ENCODE measurements around the gene KYNU. TPM values are rescaled to one million over a fixed set of nuclear protein-coding genes. Genes with fewer than 3 reads are reported as not detected.

KYNU gene
- total and polyA plus RNA-seq, 9 of the 15 experiments (the other 6 are each of a cell fraction or from before 2014, with no cell fraction given) = 2.6 to 11.6 (median 7.2) TPM

- FAIRE-seq = no peak
- no peak for TF ChIP-seq ADNP (tag; IDR thresholded peaks at IDR 0.05)
- no peak for TF ChIP-seq TCFL5 (CRISPR knock-in tag; conservative IDR thresholded peaks at IDR 0.05)
- no peak for TF ChIP-seq CTBP1 (IDR thresholded peaks at IDR 0.05; ENCODE audit: borderline replicate concordance)
- no peak for TF ChIP-seq CBFA2T3 (IDR thresholded peaks at IDR 0.05)
- no peak for TF ChIP-seq ZEB2 (IDR thresholded peaks at IDR 0.05)
- no peak for TF ChIP-seq CGGBP1 (CRISPR knock-in tag; IDR thresholded peaks at IDR 0.05)
- TF ChIP-seq MIER1 (IDR thresholded peaks at IDR 0.05; ENCODE audit: low read depth) = no peak
- no peak for TF ChIP-seq ZNF57 (CRISPR knock-in tag; IDR thresholded peaks at IDR 0.05)
- no peak for TF ChIP-seq ZNF609 (CRISPR knock-in tag; IDR thresholded peaks at IDR 0.05; ENCODE audit: borderline replicate concordance)
- TF ChIP-seq HDGF (IDR thresholded peaks at IDR 0.05) = no peak
- no peak for TF ChIP-seq GMEB1 (CRISPR knock-in tag; IDR thresholded peaks at IDR 0.05)
- TF ChIP-seq SRSF9 (IDR thresholded peaks at IDR 0.05; ENCODE audit: borderline replicate concordance, low read depth, low read length) = no peak
- TF ChIP-seq AFF1 (IDR thresholded peaks at IDR 0.05; ENCODE audit: low read depth in 1 of 2, partially characterized antibody in 2 of 2) = no peak
- no peak for TF ChIP-seq SREBF2 (CRISPR knock-in tag; IDR thresholded peaks at IDR 0.05)
Observed at GRCh38 chr2:142897807-142898206, 20.3 kb downstream of the KYNU start.

More at GRCh38 chr2:142897807-142898206, 20.3 kb downstream of the KYNU start:
- ATAC-seq (no peak), DNase-seq (ENCODE audit: extremely low read depth in 1 of 4, low spot score in 3 of 4) (no peak)
- Histone ChIP-seq H4K20me1 (replicated peaks; ENCODE audit: control insufficient read depth, insufficient read depth, low read length) (no peaks in the 10 kb centered on the region), H3K9me1 (ENCODE audit: control insufficient read depth, insufficient read depth, low read length) (no peaks in the 10 kb centered on the region), H3K79me2 (ENCODE audit: control insufficient read depth, insufficient read depth, low read length) (no peaks in the 10 kb centered on the region; the same call in 2 of the 3 replicates), H3K4me1 (replicated peaks in 1 of 2; ENCODE audit: control insufficient read depth in 2 of 2, insufficient read depth in 2 of 2, low read length in 2 of 2) (no peaks in the 10 kb centered on the region), H3K9ac (ENCODE audit: insufficient read depth in 1 of 2, low read depth in 2 of 2, low read length in 2 of 2) (no peak overlapping the region), H3K27me3 (ENCODE audit: control insufficient read depth in 2 of 2, insufficient read depth in 2 of 2, low read length in 2 of 2) (no peaks in the 10 kb centered on the region), H2AFZ (ENCODE audit: low read depth, low read length) (no peak overlapping the region), H3K36me3 (ENCODE audit: control insufficient read depth, insufficient read depth, low read length) (no peaks in the 10 kb centered on the region), H3K27ac (ENCODE audit: extremely low read depth, low read depth, low read length) (no peak overlapping the region), H3K9me3 (replicated peaks; ENCODE audit: control insufficient read depth, insufficient read depth, low read depth, low read length) (no peaks in the 10 kb centered on the region), H3K4me2 (ENCODE audit: insufficient read depth, low read length) (no peak overlapping the region), H3K4me3 (no peak overlapping the region)
- POLR2A ChIA-PET = no interaction called here
- WGBS (ENCODE audit: insufficient coverage, low coverage, missing lambda C conversion rate) = 0% methylated on average over 1 of the region's 1 CpG
- intact Hi-C loops (cut with micrococcal nuclease) = no loop called here
- CTCF ChIA-PET (ENCODE audit: low intra/inter-chr PET ratio) = no interaction called here
- in situ Hi-C loops (cut with MboI) = no loop called here
- no TSS peak for BruUV-seq (replicated peaks)

All from K562 (cell line).